Uterus (tissue), 4 donors: Measurements from ENCODE around the gene SIK2. TPM values are rescaled to one million over a fixed set of nuclear protein-coding genes. Genes with fewer than 3 reads are reported as not detected.

Source experiments
- DNase-seq, 2 donors: peaks; one replicate each; pipeline ENCODE4 v3.0.0-alpha.2; 2019 to 2020
- H3K27ac ChIP-seq, 2 donors: fragments of 200-600 bp; sonication (generic); 1 replicate in 1 of 2; 2 replicates in 1 of 2; pipeline ENCODE4 v1.5.1; 2016 to 2018
- H3K27me3 ChIP-seq, 2 donors: fragments of 200-600 bp; sonication (generic); one replicate each; pipeline ENCODE4 v1.5.1; 2018 to 2019; ENCODE audit warnings: control low read depth in 1 of 2
- H3K36me3 ChIP-seq, 2 donors: fragments of 200-600 bp; sonication (generic); one replicate each; pipeline ENCODE4 v1.5.1; 2019; ENCODE audit warnings: control low read depth in 1 of 2
- H3K4me1 ChIP-seq, 2 donors: fragments of 200-600 bp; sonication (generic); one replicate each; pipeline ENCODE4 v1.5.1; 2018 to 2019; ENCODE audit warnings: control low read depth in 1 of 2
- H3K4me3 ChIP-seq, 2 donors: fragments of 200-600 bp; sonication (generic); 1 replicate in 1 of 2; 2 replicates in 1 of 2; pipeline ENCODE4 v1.5.1; 2018 to 2019; ENCODE audit warnings: mild to moderate bottlenecking in 1 of 2
- H3K9me3 ChIP-seq, 2 donors: fragments of 200-600 bp; sonication (generic); one replicate each; pipeline ENCODE4 v1.5.1; 2019; ENCODE audit warnings: control low read depth in 1 of 2
- POLR2A ChIP-seq, 2 donors: fragments of 450-650 bp; IDR thresholded peaks; one replicate each; pipeline ENCODE4 v1.6.1; 2016; ENCODE audit warnings: antibody characterized with exemption in 2 of 2, mild to moderate bottlenecking in 1 of 2, moderate library complexity in 1 of 2
- intact Hi-C: fragments of 100-400 bp; cut with DNase I; formaldehyde crosslinking; loops from one replicate; pipeline ENCODE4 v1.15.1; 2023; ENCODE audit warnings: low total_unique reads
- total RNA-seq, 4 donors: library from RNA; depleted of rRNA in 3 of 4; stranded (reverse); fragments of >200 nt in 3 of 4; gene quantifications; one replicate each; pipeline versions ENCODE4 v1.1.0 to v1.2.4, GENCODE V29; 2014 to 2023
- TF ChIP-seq, protein P1 (sequence below), 4 experiments: fragments of 200-600 bp in 2 of 4; fragments of 450-650 bp in 2 of 4; sonication (generic) in 2 of 4; IDR thresholded peaks; one replicate each; pipeline ENCODE4 v1.5.1; 2016 to 2019; ENCODE audit warnings: antibody characterized with exemption in 4 of 4, mild to moderate bottlenecking in 2 of 4, moderate library complexity in 1 of 4
- donor health status: DM: yes; HTN: yes; CAD: no.

SIK2 gene
- total RNA-seq, result 10 to 100 TPM; 11.5 to 27.7 (median 16.7) TPM

DNA sequence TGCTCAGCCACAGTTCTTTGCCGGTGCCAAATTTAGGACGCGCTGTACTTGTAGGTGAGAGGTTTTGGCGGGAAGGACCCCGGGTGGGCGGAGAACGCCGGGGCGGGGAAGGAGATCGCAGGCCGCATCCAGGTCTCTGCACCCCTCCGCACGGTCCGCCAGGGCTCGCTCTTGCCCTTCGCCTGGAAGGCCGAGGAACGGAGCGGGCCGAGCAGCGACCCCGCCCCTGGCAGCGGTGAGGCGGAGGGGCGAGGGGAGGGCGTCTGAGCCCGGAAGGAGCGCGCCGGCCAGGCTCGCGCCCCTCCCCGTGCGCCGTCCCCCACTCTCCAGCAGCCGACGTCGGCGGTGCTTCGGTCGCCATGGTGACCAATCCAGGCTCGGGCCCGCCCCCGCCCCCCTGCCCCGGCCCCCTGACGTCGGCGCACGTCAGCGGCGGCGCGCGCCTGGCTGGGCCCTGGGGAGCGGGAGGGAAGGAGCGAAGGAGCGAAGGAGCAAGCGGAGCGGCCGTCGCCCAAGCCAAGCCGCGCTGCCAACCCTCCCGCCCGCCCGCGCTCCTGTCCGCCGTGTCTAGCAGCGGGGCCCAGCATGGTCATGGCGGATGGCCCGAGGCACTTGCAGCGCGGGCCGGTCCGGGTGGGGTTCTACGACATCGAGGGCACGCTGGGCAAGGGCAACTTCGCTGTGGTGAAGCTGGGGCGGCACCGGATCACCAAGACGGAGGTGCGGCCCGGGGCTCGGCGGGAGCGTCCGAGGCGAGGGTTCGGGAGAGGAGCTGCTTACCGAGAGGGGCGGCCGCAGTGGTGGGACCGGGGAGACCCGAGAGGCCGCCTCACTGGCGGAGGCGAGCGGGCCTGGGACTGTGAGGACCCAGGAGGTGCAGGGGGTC lies at the start of gene SIK2:
SIK2 (plus strand) TSS at position 471 of the 886 bp plus-strand sequence; CDS start at position 586, 115 bp downstream.
- H3K4me3 ChIP-seq, result peak within 1 kb of the TSS; percentile 87 to 88
- peak; percentile 94 to 97 for DNase-seq
- intact Hi-C loops, result loop anchor here (5.0 kb wide), 1 partner anchor 165 kb away; the partner anchor contains the start of gene PPP2R1B
- H3K4me1 ChIP-seq, result no peaks in the 10 kb centered on the region
- no peaks in the 10 kb centered on the region for H3K9me3 ChIP-seq
- H3K27me3 ChIP-seq, result no peaks in the 10 kb centered on the region
- TF ChIP-seq, protein P1, sequence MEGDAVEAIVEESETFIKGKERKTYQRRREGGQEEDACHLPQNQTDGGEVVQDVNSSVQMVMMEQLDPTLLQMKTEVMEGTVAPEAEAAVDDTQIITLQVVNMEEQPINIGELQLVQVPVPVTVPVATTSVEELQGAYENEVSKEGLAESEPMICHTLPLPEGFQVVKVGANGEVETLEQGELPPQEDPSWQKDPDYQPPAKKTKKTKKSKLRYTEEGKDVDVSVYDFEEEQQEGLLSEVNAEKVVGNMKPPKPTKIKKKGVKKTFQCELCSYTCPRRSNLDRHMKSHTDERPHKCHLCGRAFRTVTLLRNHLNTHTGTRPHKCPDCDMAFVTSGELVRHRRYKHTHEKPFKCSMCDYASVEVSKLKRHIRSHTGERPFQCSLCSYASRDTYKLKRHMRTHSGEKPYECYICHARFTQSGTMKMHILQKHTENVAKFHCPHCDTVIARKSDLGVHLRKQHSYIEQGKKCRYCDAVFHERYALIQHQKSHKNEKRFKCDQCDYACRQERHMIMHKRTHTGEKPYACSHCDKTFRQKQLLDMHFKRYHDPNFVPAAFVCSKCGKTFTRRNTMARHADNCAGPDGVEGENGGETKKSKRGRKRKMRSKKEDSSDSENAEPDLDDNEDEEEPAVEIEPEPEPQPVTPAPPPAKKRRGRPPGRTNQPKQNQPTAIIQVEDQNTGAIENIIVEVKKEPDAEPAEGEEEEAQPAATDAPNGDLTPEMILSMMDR (IDR thresholded peaks at IDR 0.05), result peak; percentile 85 to 100 (median 96)
- peak in 1 of 2 donors; percentile 67 for TF ChIP-seq POLR2A (IDR thresholded peaks at IDR 0.05)
- no peaks in the 10 kb centered on the region for H3K36me3 ChIP-seq
- H3K27ac ChIP-seq, result peak within 1 kb of the TSS; percentile 97 to 98

DNA sequence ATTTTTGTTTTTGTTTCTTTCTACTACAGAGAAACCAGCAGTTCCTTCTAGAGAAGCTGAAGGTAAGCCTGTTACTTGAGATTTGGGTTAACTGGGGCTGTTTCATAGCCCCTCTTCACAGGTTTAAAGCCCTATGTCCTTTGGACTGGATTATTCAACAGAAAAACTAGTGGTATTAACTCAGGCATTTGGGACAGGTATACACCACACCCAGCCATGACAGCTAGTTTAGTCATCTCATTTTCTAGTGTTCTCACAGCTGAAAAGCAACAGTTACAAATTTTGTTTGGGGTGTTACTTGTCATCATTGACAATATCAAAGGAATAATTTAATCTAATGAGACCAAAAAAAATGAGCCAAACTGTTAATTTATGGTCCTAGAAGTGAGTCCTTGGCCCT lies 47.7 kb upstream of the SIK2 start:
- intact Hi-C loops, result no loop called here
- no peaks in the 10 kb centered on the region for H3K36me3 ChIP-seq
- DNase-seq, result no peak
- TF ChIP-seq POLR2A (IDR thresholded peaks at IDR 0.05), result no peak
- TF ChIP-seq, protein P1 (IDR thresholded peaks at IDR 0.05), result no peak
- H3K27me3 ChIP-seq, result no peaks in the 10 kb centered on the region
- no peak overlapping the region for H3K27ac ChIP-seq
- no peaks in the 10 kb centered on the region for H3K4me1 ChIP-seq
- H3K4me3 ChIP-seq, result no peak overlapping the region
- no peaks in the 10 kb centered on the region for H3K9me3 ChIP-seq

DNA sequence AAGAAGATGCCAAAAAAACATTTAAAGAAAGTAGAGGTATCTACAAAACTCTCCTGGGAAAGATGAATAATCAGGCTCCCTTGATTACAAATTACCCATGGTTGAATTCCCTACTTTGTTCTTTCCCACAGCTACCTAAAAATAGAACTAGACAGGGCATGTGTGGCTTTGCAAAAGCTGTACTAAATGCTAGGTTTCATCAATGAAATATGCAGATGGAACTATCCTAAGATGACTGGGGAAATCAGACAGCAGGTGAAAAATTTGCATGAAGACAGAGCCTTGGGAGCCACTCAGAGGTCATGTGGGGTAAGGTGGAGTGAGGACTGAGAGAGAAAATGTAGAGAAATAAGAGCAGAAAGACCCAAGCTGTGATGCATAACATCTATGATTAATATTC lies 47.0 kb upstream of the SIK2 start:
- DNase-seq, result no peak
- H3K27ac ChIP-seq, result no peak overlapping the region
- intact Hi-C loops, result no loop called here
- H3K36me3 ChIP-seq, result no peaks in the 10 kb centered on the region
- no peaks in the 10 kb centered on the region for H3K27me3 ChIP-seq
- H3K4me3 ChIP-seq, result no peak overlapping the region
- H3K9me3 ChIP-seq, result no peaks in the 10 kb centered on the region
- TF ChIP-seq, protein P1 (IDR thresholded peaks at IDR 0.05), result no peak
- TF ChIP-seq POLR2A (IDR thresholded peaks at IDR 0.05), result no peak
- no peaks in the 10 kb centered on the region for H3K4me1 ChIP-seq

DNA sequence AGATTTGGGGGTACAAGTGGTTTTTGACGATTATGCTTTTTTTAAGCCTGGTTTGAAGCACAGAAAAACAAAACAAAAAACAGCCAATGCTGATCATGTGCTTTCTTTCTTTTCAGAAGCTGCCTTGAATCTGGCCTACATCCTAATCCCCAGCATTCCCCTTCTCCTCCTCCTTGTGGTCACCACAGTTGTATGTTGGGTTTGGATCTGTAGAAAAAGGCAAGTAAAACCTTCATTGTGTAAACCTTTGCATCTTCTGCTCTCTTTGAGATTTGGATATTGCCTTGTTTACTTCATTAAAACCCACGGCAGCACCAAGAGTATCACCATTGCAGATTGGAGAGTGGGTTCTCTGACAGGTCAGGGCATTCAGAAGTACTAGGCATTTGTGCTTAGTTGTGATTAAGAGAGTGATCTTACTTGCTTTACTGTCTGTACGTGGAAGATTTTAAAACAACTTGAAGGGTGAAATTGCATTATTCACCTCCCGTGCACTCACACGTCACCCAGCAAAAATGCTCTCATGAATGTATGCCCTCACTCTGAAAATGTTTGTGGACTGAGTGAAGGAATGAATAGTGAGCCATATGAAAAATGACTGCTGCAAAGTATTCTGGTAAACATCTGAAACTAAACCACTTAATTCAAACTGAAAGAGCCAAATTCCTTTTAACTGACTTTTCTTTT lies 44.7 kb upstream of the SIK2 start:
- no peaks in the 10 kb centered on the region for H3K27me3 ChIP-seq
- no peaks in the 10 kb centered on the region for H3K9me3 ChIP-seq
- H3K4me1 ChIP-seq, result no peaks in the 10 kb centered on the region
- intact Hi-C loops, result no loop called here
- DNase-seq, result peak in 1 of 2 donors; percentile 33
- peak overlapping the region; percentile 65 to 87 for H3K27ac ChIP-seq
- H3K4me3 ChIP-seq, result no peak overlapping the region
- no peak for TF ChIP-seq POLR2A (IDR thresholded peaks at IDR 0.05)
- TF ChIP-seq, protein P1 (IDR thresholded peaks at IDR 0.05), result no peak
- H3K36me3 ChIP-seq, result no peaks in the 10 kb centered on the region
